Mesendoderm (in vitro differentiated cells): ENCODE data around the gene UTY.
"Not testable (repeated sequence)": the region's sequence is repeated elsewhere in the genome, so short reads cannot be mapped to it uniquely, and the experiment has no call there.

Experiments
- DNase-seq: peaks from one replicate; pipeline ENCODE4 v3.0.0; 2013
- H2AK5ac ChIP-seq: 2 replicates; pipeline ENCODE4 v1.6.1; 2013; ENCODE audit warnings: low read length, inconsistent platforms
- H2BK120ac ChIP-seq: 2 replicates; pipeline ENCODE4 v1.6.1; 2013; ENCODE audit warnings: low read depth, mild to moderate bottlenecking, low read length, moderate library complexity, mixed read lengths
- H2BK15ac ChIP-seq: replicated peaks from 2 replicates; pipeline ENCODE4 v1.6.1; 2013; ENCODE audit warnings: low read depth, mild to moderate bottlenecking, moderate library complexity
- H2BK5ac ChIP-seq: 2 replicates; pipeline ENCODE4 v1.6.1; 2013; ENCODE audit warnings: low read length, inconsistent platforms
- H3K18ac ChIP-seq: 2 replicates; pipeline ENCODE4 v1.6.1; 2013; ENCODE audit warnings: mild to moderate bottlenecking, low read length, mixed read lengths
- H3K23ac ChIP-seq: one replicate; pipeline ENCODE4 v1.6.1; 2013; ENCODE audit warnings: low read length
- H3K27ac ChIP-seq: 2 replicates; pipeline ENCODE4 v1.5.1; 2013; ENCODE audit warnings: low read depth, mild to moderate bottlenecking, inconsistent platforms, low read length, moderate library complexity
- H3K27me3 ChIP-seq: 2 replicates; pipeline ENCODE4 v1.6.1; 2013; ENCODE audit warnings: low read length, control low read depth, mild to moderate bottlenecking, inconsistent platforms; ENCODE audit not compliant: insufficient read depth, poor library complexity
- H3K36me3 ChIP-seq: 2 replicates; pipeline ENCODE4 v1.6.1; 2013; ENCODE audit warnings: low read length, inconsistent platforms; ENCODE audit not compliant: control insufficient read depth, insufficient read depth
- H3K4ac ChIP-seq: one replicate; pipeline ENCODE4 v1.6.1; 2013; ENCODE audit warnings: low read depth, mild to moderate bottlenecking, low read length, moderate library complexity
- H3K4me1 ChIP-seq: 2 replicates; pipeline ENCODE4 v1.6.1; 2013; ENCODE audit warnings: low read depth, low read length, inconsistent platforms; ENCODE audit not compliant: control insufficient read depth
- H3K4me2 ChIP-seq: 2 replicates; pipeline ENCODE4 v1.6.1; 2013; ENCODE audit warnings: low read length
- H3K4me3 ChIP-seq: 2 replicates; pipeline ENCODE4 v1.5.1; 2013; ENCODE audit warnings: mild to moderate bottlenecking, low read length
- H3K56ac ChIP-seq: one replicate; pipeline ENCODE4 v1.6.1; 2013; ENCODE audit warnings: low read length
- H3K79me1 ChIP-seq: 2 replicates; pipeline ENCODE4 v1.6.1; 2013; ENCODE audit warnings: low read length, inconsistent platforms
- H3K79me2 ChIP-seq: 2 replicates; pipeline ENCODE4 v1.6.1; 2013; ENCODE audit warnings: mild to moderate bottlenecking, low read length; ENCODE audit not compliant: control insufficient read depth, insufficient read depth
- H3K9ac ChIP-seq: 2 replicates; pipeline ENCODE4 v1.6.1; 2013; ENCODE audit warnings: low read length, inconsistent platforms
- H4K5ac ChIP-seq: one replicate; pipeline ENCODE4 v1.6.1; 2013; ENCODE audit warnings: low read length
- H4K8ac ChIP-seq: one replicate; pipeline ENCODE4 v1.6.1; 2013; ENCODE audit warnings: low read depth, mild to moderate bottlenecking, control low read depth, low read length, moderate library complexity
- WGBS: extraction: QIAGEN DNeasy Blood & Tissue Kit; methylation state at CpG from one replicate; pipeline ENCODE4 v1.1.7; 2013; ENCODE audit warnings: low lambda C conversion rate, missing lambda C conversion rate; ENCODE audit not compliant: insufficient coverage; ENCODE audit errors: extremely low coverage; 5-methylcytosine and 5-hydroxymethylcytosine counted together

The UTY gene

DNA sequence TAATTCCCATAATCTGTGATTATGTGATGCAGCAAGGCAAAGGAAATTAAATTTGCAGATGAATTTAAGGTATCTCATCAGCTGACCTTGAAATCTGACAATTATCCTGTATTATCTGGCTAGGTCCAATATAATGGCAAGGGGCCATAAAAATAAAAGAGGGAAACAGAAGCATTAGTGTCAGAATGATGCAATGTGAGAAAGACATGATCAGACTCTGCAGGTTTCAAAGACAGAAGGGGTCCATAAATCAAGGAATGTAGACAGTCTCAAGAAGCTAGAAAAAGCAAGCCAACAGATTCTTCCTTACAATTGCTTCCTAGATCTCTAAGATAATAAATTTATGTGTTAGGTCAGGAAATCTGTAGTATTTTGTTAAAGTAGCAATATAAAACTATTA lies 208.1 kb downstream of the UTY start:
- no peaks in the 10 kb centered on the region for H3K36me3 ChIP-seq
- no peaks in the 10 kb centered on the region for H3K79me2 ChIP-seq
- no peak for DNase-seq
- H3K4ac ChIP-seq = no peak overlapping the region
- no peak overlapping the region for H4K5ac ChIP-seq
- H3K27ac ChIP-seq = no peak overlapping the region
- no peak overlapping the region for H3K23ac ChIP-seq
- H4K8ac ChIP-seq = no peak overlapping the region
- no peak overlapping the region for H2BK15ac ChIP-seq
- no peak overlapping the region for H2BK5ac ChIP-seq
- no peak overlapping the region for H3K9ac ChIP-seq
- H3K79me1 ChIP-seq = no peaks in the 10 kb centered on the region
- no peak overlapping the region for H3K56ac ChIP-seq
- H3K4me3 ChIP-seq = no peak overlapping the region
- no peak overlapping the region for H2AK5ac ChIP-seq
- H3K4me1 ChIP-seq = no peaks in the 10 kb centered on the region
- no peak overlapping the region for H3K4me2 ChIP-seq
- H3K18ac ChIP-seq = no peak overlapping the region
- H3K27me3 ChIP-seq = no peaks in the 10 kb centered on the region
- H2BK120ac ChIP-seq = no peak overlapping the region

- H3K18ac ChIP-seq, H2BK120ac ChIP-seq, H3K79me2 ChIP-seq, H3K4me2 ChIP-seq, H3K4ac ChIP-seq, H3K27me3 ChIP-seq, H4K5ac ChIP-seq, H3K36me3 ChIP-seq, H3K79me1 ChIP-seq, H3K4me3 ChIP-seq, H2AK5ac ChIP-seq, H3K9ac ChIP-seq, H3K4me1 ChIP-seq, H2BK15ac ChIP-seq, H3K23ac ChIP-seq, H4K8ac ChIP-seq, H2BK5ac ChIP-seq, H3K27ac ChIP-seq, H3K56ac ChIP-seq: not testable (repeated sequence)
- DNase-seq = peak; percentile 6
- no CpG with 5 or more reads among the region's 4 CpGs for WGBS
Measured at GRCh38 chrY:13253941-13254440, 225.8 kb downstream of the UTY start.

DNA sequence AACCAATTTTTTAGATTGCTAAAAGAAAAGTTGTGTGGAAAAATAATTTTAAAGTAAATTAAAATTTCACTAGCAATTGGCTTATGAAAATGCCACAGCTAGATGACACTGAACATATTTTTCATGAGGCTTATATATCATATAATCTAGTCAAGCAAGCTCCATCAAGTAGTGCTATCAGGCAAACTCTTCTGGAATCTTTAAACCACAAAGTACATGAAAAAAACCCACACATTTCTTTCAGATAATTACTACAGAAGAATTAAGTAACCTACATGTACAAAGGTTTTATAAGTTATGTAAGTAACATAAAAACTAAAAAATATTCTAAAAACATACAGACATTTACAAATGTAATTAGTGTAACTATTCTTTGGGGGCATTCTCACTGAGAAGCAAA lies 229.4 kb downstream of the UTY start:
- H2BK5ac ChIP-seq = no peak overlapping the region
- no peak overlapping the region for H3K56ac ChIP-seq
- H2BK15ac ChIP-seq = no peak overlapping the region
- H3K9ac ChIP-seq = no peak overlapping the region
- no peaks in the 10 kb centered on the region for H3K4me1 ChIP-seq
- H3K36me3 ChIP-seq = no peaks in the 10 kb centered on the region
- no peaks in the 10 kb centered on the region for H3K79me1 ChIP-seq
- no peak overlapping the region for H3K23ac ChIP-seq
- H3K27ac ChIP-seq = no peak overlapping the region
- no peak overlapping the region for H3K18ac ChIP-seq
- H3K4me3 ChIP-seq = no peak overlapping the region
- no peaks in the 10 kb centered on the region for H3K79me2 ChIP-seq
- no peak overlapping the region for H2AK5ac ChIP-seq
- DNase-seq = no peak
- H3K4ac ChIP-seq = no peak overlapping the region
- H2BK120ac ChIP-seq = no peak overlapping the region
- H3K4me2 ChIP-seq = no peak overlapping the region
- H4K5ac ChIP-seq = no peak overlapping the region
- no peak overlapping the region for H4K8ac ChIP-seq
- H3K27me3 ChIP-seq = no peaks in the 10 kb centered on the region

DNA sequence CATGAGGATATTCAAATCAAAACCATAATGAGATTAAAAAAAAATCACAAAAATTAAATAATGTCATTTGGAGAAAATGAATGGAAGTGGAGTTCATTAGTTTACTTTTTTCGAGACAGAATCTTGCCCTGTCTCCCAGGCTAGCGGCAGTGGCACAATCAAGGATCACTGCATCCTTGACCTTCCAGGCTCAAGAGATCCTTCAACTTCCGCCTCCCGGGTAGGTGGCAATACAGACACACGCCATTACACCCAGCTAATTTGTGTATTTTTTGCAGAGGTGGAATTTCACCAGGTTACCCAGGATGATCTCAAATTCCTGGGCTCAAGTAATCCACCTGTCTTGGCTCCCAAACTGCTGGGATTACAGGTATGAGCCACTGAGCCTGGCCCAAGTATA lies 236.1 kb downstream of the UTY start:
- no peak overlapping the region for H3K4me2 ChIP-seq
- H3K4me1 ChIP-seq = no peaks in the 10 kb centered on the region
- H3K79me2 ChIP-seq = no peaks in the 10 kb centered on the region
- H3K27ac ChIP-seq = no peak overlapping the region
- H3K18ac ChIP-seq = no peak overlapping the region
- no peak overlapping the region for H2BK120ac ChIP-seq
- H2BK15ac ChIP-seq = no peak overlapping the region
- no peak overlapping the region for H3K23ac ChIP-seq
- H3K36me3 ChIP-seq = no peaks in the 10 kb centered on the region
- no peak overlapping the region for H3K4ac ChIP-seq
- H3K4me3 ChIP-seq = no peak overlapping the region
- no peak overlapping the region for H4K5ac ChIP-seq
- no CpG with 5 or more reads among the region's 5 CpGs for WGBS
- no peak overlapping the region for H3K56ac ChIP-seq
- H3K9ac ChIP-seq = no peak overlapping the region
- no peaks in the 10 kb centered on the region for H3K79me1 ChIP-seq
- H4K8ac ChIP-seq = no peak overlapping the region
- no peak overlapping the region for H2AK5ac ChIP-seq
- DNase-seq = no peak
- no peak overlapping the region for H2BK5ac ChIP-seq
- H3K27me3 ChIP-seq = no peaks in the 10 kb centered on the region

- Histone ChIP-seq H3K4ac (no peak overlapping the region), H3K79me1 (no peaks in the 10 kb centered on the region), H3K56ac (no peak overlapping the region), H2BK15ac (no peak overlapping the region), H3K23ac (no peak overlapping the region), H3K4me3 (no peak overlapping the region), H3K4me2 (no peak overlapping the region), H4K5ac (no peak overlapping the region), H3K4me1 (no peaks in the 10 kb centered on the region), H3K79me2 (no peaks in the 10 kb centered on the region), H2BK5ac (no peak overlapping the region), H3K18ac (no peak overlapping the region), H2BK120ac (no peak overlapping the region), H4K8ac (no peak overlapping the region), H3K36me3 (no peaks in the 10 kb centered on the region), H3K27me3 (no peaks in the 10 kb centered on the region), H3K27ac (no peak overlapping the region), H3K9ac (no peak overlapping the region), H2AK5ac (no peak overlapping the region)
- no peak for DNase-seq
- no CpG with 5 or more reads among the region's 3 CpGs for WGBS
Measured at GRCh38 chrY:13233901-13234300, 245.9 kb downstream of the UTY start.

DNA sequence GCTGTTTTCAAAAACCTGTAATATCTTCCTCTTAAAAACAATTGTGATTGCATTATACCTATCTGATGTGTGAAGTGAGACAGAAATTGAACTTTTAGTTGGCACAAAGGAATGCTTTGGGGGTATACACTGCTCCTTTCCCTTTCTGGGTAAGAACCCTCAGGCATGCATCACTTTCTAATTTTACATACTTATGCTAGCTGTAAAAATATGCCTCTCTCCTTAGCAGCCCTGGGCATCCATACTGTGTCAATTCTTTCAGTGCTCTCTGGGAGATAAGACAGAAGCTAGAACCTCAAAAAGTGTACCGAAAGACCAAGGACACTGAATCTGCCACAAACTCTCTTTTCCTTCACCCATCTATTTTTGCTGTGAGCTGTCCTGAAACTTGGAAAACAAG lies 246.7 kb downstream of the UTY start:
- no CpG with 5 or more reads among the region's 1 CpG for WGBS
- Histone ChIP-seq H4K8ac (no peak overlapping the region), H3K23ac (no peak overlapping the region), H3K27ac (no peak overlapping the region), H3K4me2 (no peak overlapping the region), H3K79me2 (no peaks in the 10 kb centered on the region), H3K79me1 (no peaks in the 10 kb centered on the region), H3K18ac (no peak overlapping the region), H2BK15ac (no peak overlapping the region), H3K9ac (no peak overlapping the region), H3K36me3 (no peaks in the 10 kb centered on the region), H3K4ac (no peak overlapping the region), H4K5ac (no peak overlapping the region), H3K4me1 (no peaks in the 10 kb centered on the region), H2BK5ac (no peak overlapping the region), H3K4me3 (no peak overlapping the region), H2BK120ac (no peak overlapping the region), H3K56ac (no peak overlapping the region), H3K27me3 (no peaks in the 10 kb centered on the region), H2AK5ac (no peak overlapping the region)
- no peak for DNase-seq
